ENCODE data around the gene C3orf20. TPM values are rescaled to one million over a fixed set of nuclear protein-coding genes. Genes with fewer than 3 reads are reported as not detected.

Gene C3orf20
- total RNA-seq, 2 donors from 2014 or later, result 0.16 to 0.45 TPM

- no peaks in the 10 kb centered on the region for H3K9me3 Mint-ChIP-seq
- ATAC-seq (replicated peaks), result no peak
- peaks cover 55% of the 10 kb centered on the region for H3K27me3 Mint-ChIP-seq
- H3K27ac Mint-ChIP-seq, result no peak overlapping the region
- no peaks in the 10 kb centered on the region for H3K36me3 Mint-ChIP-seq (ENCODE audit: low read depth)
- no peaks in the 10 kb centered on the region for H3K4me1 Mint-ChIP-seq
- no peak overlapping the region for H3K4me3 Mint-ChIP-seq
Observed at GRCh38 chr3:14816359-14816758, 141.4 kb downstream of the C3orf20 start.

- Mint-ChIP-seq H3K27me3 (peaks cover 29% of the 10 kb centered on the region), H3K27ac (no peak within 1 kb of the TSS), H3K4me3 (no peak within 1 kb of the TSS), H3K4me1 (no peaks in the 10 kb centered on the region), H3K36me3 (ENCODE audit: low read depth) (no peaks in the 10 kb centered on the region), H3K9me3 (no peaks in the 10 kb centered on the region)
- no peak for ATAC-seq (replicated peaks)
Observed at GRCh38 chr3:14818804-14819500, 144.0 kb downstream of the C3orf20 start, which contains the start of gene FGD5. Gene FGD5, plus strand, starts transcription at chr3:14818962. Its CDS starts 110 bp downstream, at chr3:14819072.

- Mint-ChIP-seq H3K27me3 (peaks cover 23% of the 10 kb centered on the region), H3K4me3 (no peak overlapping the region), H3K9me3 (no peaks in the 10 kb centered on the region), H3K27ac (no peak overlapping the region), H3K4me1 (no peaks in the 10 kb centered on the region), H3K36me3 (ENCODE audit: low read depth) (no peaks in the 10 kb centered on the region)
- no peak for ATAC-seq (replicated peaks)
Observed at GRCh38 chr3:14819671-14820070, 144.7 kb downstream of the C3orf20 start.

- Mint-ChIP-seq H3K9me3 (no peaks in the 10 kb centered on the region), H3K27me3 (peaks cover 19% of the 10 kb centered on the region), H3K4me1 (no peaks in the 10 kb centered on the region), H3K27ac (no peak overlapping the region), H3K4me3 (no peak overlapping the region), H3K36me3 (ENCODE audit: low read depth) (no peaks in the 10 kb centered on the region)
- no peak for ATAC-seq (replicated peaks)
Observed at GRCh38 chr3:14820156-14820555, 145.2 kb downstream of the C3orf20 start.

- no peak for ATAC-seq (replicated peaks)
- Mint-ChIP-seq H3K4me3 (no peak overlapping the region), H3K36me3 (ENCODE audit: low read depth) (no peaks in the 10 kb centered on the region), H3K27me3 (peaks cover 17% of the 10 kb centered on the region), H3K4me1 (no peaks in the 10 kb centered on the region), H3K27ac (no peak overlapping the region), H3K9me3 (no peaks in the 10 kb centered on the region)
Observed at GRCh38 chr3:14821151-14821550, 146.2 kb downstream of the C3orf20 start.

- H3K4me3 Mint-ChIP-seq, result no peak overlapping the region
- ATAC-seq (replicated peaks), result no peak
- no peaks in the 10 kb centered on the region for H3K9me3 Mint-ChIP-seq
- H3K36me3 Mint-ChIP-seq (ENCODE audit: low read depth), result no peaks in the 10 kb centered on the region
- no peaks in the 10 kb centered on the region for H3K4me1 Mint-ChIP-seq
- no peak overlapping the region for H3K27ac Mint-ChIP-seq
- H3K27me3 Mint-ChIP-seq, result peaks cover 17% of the 10 kb centered on the region
Observed at GRCh38 chr3:14822134-14822533, 147.2 kb downstream of the C3orf20 start.

Other genes starting within 250 kb of the C3orf20 start
- under 1 TPM in 1 of 2 donors, not detected in 1; 0.21 TPM for gene GRIP2, start 134.8 kb upstream of the C3orf20 start, total RNA-seq
- gene CCDC174, start 23.4 kb upstream of the C3orf20 start, total RNA-seq, result 10 to 100 TPM; 17.7 to 27.6 TPM
- gene FGD5, start 143.8 kb downstream of the C3orf20 start, total RNA-seq, result under 1 TPM; 0.06 to 0.74 TPM

Measured in activated T-helper 17 cell treated with anti-CD3 and anti-CD28 coated beads, Interleukin-2, amount 50 U/mL, for 72 hours (primary cell).